ENCODE data around the gene TYR. TPM values are rescaled to one million over a fixed set of nuclear protein-coding genes. Genes with fewer than 3 reads are reported as not detected.
"Not testable (repeated sequence)": the region's sequence is repeated elsewhere in the genome, so short reads cannot be mapped to it uniquely, and the experiment has no call there.

Gene TYR
- total RNA-seq, 4 donors from 2014 or later: 4.2 to 11.4 (median 10.9) TPM

DNA sequence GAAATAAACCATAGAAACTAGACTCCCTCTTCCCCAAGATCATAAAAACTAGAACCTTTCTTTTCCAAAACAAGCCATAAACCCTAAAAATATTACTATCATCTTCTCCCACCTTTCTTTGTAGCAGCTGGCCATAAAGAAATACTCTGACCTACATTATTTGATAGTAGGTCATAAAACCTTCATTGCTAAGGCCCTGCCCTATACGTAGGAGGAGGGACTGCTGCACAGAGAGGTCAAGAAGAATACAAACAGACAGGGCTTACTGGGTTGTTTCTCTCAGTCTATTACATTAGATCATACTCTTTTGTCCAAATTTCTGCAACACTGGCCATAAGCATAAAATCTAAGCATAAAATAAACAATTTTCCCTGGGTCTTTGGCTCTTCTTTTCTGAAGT, 101.5 kb downstream of the TYR start:
- no peak overlapping the region for H3K4me3 ChIP-seq (ENCODE audit: low read depth, poor library complexity, severe bottlenecking)
- intact Hi-C loops (cut with DNase I; ENCODE audit: low total_unique reads): no loop called here
- DNase-seq (ENCODE audit: low spot score in 2 of 2): no peak
- 71 to 73% methylated on average over 1 of the region's 1 CpG for WGBS, 2 donors
- TF ChIP-seq, protein P1, sequence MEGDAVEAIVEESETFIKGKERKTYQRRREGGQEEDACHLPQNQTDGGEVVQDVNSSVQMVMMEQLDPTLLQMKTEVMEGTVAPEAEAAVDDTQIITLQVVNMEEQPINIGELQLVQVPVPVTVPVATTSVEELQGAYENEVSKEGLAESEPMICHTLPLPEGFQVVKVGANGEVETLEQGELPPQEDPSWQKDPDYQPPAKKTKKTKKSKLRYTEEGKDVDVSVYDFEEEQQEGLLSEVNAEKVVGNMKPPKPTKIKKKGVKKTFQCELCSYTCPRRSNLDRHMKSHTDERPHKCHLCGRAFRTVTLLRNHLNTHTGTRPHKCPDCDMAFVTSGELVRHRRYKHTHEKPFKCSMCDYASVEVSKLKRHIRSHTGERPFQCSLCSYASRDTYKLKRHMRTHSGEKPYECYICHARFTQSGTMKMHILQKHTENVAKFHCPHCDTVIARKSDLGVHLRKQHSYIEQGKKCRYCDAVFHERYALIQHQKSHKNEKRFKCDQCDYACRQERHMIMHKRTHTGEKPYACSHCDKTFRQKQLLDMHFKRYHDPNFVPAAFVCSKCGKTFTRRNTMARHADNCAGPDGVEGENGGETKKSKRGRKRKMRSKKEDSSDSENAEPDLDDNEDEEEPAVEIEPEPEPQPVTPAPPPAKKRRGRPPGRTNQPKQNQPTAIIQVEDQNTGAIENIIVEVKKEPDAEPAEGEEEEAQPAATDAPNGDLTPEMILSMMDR (IDR thresholded peaks at IDR 0.05): no peak
- TF ChIP-seq POLR2A (IDR thresholded peaks at IDR 0.05): no peak

GRCh38 chr11:89281032-89281677, 103.5 kb downstream of the TYR start:
- intact Hi-C loops (cut with DNase I; ENCODE audit: low total_unique reads); H3K4me3 ChIP-seq (ENCODE audit: low read depth, poor library complexity, severe bottlenecking); DNase-seq (ENCODE audit: low spot score in 2 of 2): not testable (repeated sequence)
- 75 to 80% methylated on average over 3 of the region's 3 CpGs for WGBS, 2 donors

- DNase-seq (ENCODE audit: low spot score in 2 of 2); intact Hi-C loops (cut with DNase I; ENCODE audit: low total_unique reads); H3K4me3 ChIP-seq (ENCODE audit: low read depth, poor library complexity, severe bottlenecking): not testable (repeated sequence)
- 64 to 74% methylated on average over 1 of the region's 1 CpG for WGBS, 2 donors
These were observed 108.9 kb downstream of the TYR start for GRCh38 chr11:89286601-89287000.

GRCh38 chr11:89288004-89288403, 110.3 kb downstream of the TYR start:
- intact Hi-C loops (cut with DNase I; ENCODE audit: low total_unique reads); H3K4me3 ChIP-seq (ENCODE audit: low read depth, poor library complexity, severe bottlenecking); DNase-seq (ENCODE audit: low spot score in 2 of 2): not testable (repeated sequence)
- 90 to 92% methylated on average over 3 of the region's 3 CpGs for WGBS, 2 donors

- no peak for DNase-seq (ENCODE audit: low spot score in 2 of 2)
- WGBS, 2 donors: 23 to 32% methylated on average over 18 of the region's 18 CpGs
- intact Hi-C loops (cut with DNase I; ENCODE audit: low total_unique reads): no loop called here
- H3K4me3 ChIP-seq (ENCODE audit: low read depth, poor library complexity, severe bottlenecking): no peak overlapping the region
- TF ChIP-seq POLR2A (IDR thresholded peaks at IDR 0.05): no peak
These were observed 116.4 kb downstream of the TYR start for GRCh38 chr11:89293965-89294679.

GRCh38 chr11:89295023-89295422, 117.3 kb downstream of the TYR start:
- H3K4me3 ChIP-seq (ENCODE audit: low read depth, poor library complexity, severe bottlenecking); DNase-seq (ENCODE audit: low spot score in 2 of 2); intact Hi-C loops (cut with DNase I; ENCODE audit: low total_unique reads): not testable (repeated sequence)
- WGBS, 2 donors: 93 to 94% methylated on average over 7 of the region's 7 CpGs

DNA sequence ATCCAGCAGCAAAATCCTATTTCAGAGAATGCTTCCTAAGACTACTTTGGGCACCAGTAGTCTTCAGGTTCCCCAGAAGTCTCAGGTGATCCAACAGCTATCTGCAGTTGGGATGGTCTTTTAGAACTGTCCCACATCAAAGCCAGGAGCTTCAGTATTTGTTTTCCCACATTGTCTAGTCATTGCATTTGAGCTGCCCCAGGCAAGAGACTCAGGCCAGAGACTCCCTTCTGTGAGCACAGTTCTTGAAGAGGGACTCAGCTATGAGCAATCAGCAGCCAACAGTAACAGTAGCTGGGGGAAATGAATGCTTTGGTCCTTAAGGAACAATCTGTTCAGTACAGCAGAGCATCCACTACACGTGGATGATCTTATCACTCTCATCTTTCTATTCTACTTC, 125.4 kb downstream of the TYR start:
- WGBS, 2 donors: 50 to 63% methylated on average over 1 of the region's 1 CpG
- intact Hi-C loops (cut with DNase I; ENCODE audit: low total_unique reads); H3K4me3 ChIP-seq (ENCODE audit: low read depth, poor library complexity, severe bottlenecking); DNase-seq (ENCODE audit: low spot score in 2 of 2): not testable (repeated sequence)

GRCh38 chr11:89308272-89308671, 130.6 kb downstream of the TYR start:
- DNase-seq (ENCODE audit: low spot score in 2 of 2); H3K4me3 ChIP-seq (ENCODE audit: low read depth, poor library complexity, severe bottlenecking); intact Hi-C loops (cut with DNase I; ENCODE audit: low total_unique reads): not testable (repeated sequence)
- 47 to 58% methylated on average over 1 of the region's 1 CpG for WGBS, 2 donors

GRCh38 chr11:89309321-89309985, 131.8 kb downstream of the TYR start:
- WGBS, 2 donors: 77 to 88% methylated on average over 3 of the region's 3 CpGs
- intact Hi-C loops (cut with DNase I; ENCODE audit: low total_unique reads); H3K4me3 ChIP-seq (ENCODE audit: low read depth, poor library complexity, severe bottlenecking); DNase-seq (ENCODE audit: low spot score in 2 of 2): not testable (repeated sequence)

- 82 to 88% methylated on average over 3 of the region's 3 CpGs for WGBS, 2 donors
- intact Hi-C loops (cut with DNase I; ENCODE audit: low total_unique reads): not testable (repeated sequence)
These were observed 132.9 kb downstream of the TYR start for GRCh38 chr11:89310607-89311006.

More at GRCh38 chr11:89310607-89311006, 132.9 kb downstream of the TYR start:
- DNase-seq (ENCODE audit: low spot score in 2 of 2); H3K4me3 ChIP-seq (ENCODE audit: low read depth, poor library complexity, severe bottlenecking): not testable (repeated sequence)
